Measurements from ENCODE around the gene NDUFS7.
A peak's percentile ranks its signal among the peaks of the same experiment; 100 is the strongest.

Gene NDUFS7

DNA sequence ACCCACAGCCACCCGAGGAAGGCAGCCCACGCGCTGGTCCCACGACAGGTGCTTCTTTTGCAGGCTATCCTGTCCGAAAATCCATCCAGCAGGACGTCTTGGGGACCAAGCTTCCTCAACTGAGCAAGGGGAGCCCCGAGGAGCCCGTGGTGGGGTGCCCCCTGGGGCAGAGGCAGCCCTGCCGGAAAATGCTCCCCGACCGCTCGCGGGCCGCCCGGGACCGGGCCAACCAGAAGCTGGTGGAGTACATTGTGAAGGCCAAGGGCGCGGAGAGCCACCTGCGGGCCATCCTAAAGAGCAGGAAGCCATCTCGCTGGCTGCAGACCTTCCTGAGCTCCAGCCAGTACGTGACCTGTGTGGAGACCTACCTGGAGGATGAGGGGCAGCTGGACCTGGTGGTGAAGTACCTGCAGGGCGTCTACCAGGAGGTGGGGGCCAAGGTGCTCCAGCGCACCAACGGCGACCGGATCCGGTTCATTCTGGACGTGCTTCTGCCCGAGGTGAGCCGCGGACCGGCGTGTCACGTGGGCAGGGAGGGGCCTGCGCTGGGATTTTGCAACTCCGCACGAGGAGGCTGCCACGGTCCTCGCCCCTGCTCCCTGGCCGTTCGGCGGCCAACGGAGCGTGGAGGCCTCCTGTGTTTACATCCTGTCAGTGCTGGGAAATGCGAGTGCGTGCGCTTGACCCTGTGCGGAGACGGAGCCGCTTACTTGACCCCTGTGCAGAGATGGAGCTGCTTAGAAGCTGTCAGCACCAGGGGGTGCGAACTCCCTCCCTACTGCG, 12.9 kb upstream of the NDUFS7 start:
- no peak for ATAC-seq (replicated peaks)
- H3K27me3 Mint-ChIP-seq: no peaks in the 10 kb centered on the region
- peaks cover 11% of the 10 kb centered on the region for H3K36me3 Mint-ChIP-seq (ENCODE audit: insufficient read depth)
- DNase-seq: no peak
- H3K9me3 Mint-ChIP-seq: no peaks in the 10 kb centered on the region
- no peak overlapping the region for H3K4me3 Mint-ChIP-seq
- no peak overlapping the region for H3K27ac Mint-ChIP-seq
- no peaks in the 10 kb centered on the region for H3K4me1 Mint-ChIP-seq (ENCODE audit: low read depth in 2 of 2)

DNA sequence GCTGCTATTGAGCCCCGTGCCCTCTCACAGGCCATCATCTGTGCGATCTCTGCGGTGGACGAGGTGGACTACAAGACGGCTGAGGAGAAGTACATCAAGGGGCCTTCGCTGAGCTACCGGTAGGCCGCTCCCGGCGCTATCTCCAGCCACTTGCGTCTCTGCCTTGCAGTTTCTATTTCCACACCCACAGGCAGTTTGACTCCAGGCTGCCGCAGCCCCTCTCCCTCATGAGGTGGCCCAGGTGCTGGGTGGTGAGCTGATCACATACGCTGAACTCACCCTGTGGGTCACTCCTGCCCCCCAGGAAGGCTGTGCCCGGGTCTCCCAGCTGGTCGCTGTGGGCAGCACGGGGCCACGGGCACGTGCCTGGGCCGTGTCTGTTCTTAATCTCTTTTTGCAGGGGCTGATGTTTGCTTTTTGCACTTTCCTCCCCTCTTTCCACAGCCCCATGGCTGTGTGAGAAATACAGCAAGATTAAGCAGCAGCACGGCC, 10.6 kb upstream of the NDUFS7 start:
- no peaks in the 10 kb centered on the region for H3K9me3 Mint-ChIP-seq
- no peaks in the 10 kb centered on the region for H3K27me3 Mint-ChIP-seq
- ATAC-seq (replicated peaks) (no peak), DNase-seq (no peak)
- no peak overlapping the region for H3K4me3 Mint-ChIP-seq
- peaks cover 16% of the 10 kb centered on the region for H3K36me3 Mint-ChIP-seq (ENCODE audit: insufficient read depth)
- peaks cover 0 to 1% of the 10 kb centered on the region in 2 donors for H3K4me1 Mint-ChIP-seq (ENCODE audit: low read depth in 2 of 2)
- no peak overlapping the region for H3K27ac Mint-ChIP-seq

DNA sequence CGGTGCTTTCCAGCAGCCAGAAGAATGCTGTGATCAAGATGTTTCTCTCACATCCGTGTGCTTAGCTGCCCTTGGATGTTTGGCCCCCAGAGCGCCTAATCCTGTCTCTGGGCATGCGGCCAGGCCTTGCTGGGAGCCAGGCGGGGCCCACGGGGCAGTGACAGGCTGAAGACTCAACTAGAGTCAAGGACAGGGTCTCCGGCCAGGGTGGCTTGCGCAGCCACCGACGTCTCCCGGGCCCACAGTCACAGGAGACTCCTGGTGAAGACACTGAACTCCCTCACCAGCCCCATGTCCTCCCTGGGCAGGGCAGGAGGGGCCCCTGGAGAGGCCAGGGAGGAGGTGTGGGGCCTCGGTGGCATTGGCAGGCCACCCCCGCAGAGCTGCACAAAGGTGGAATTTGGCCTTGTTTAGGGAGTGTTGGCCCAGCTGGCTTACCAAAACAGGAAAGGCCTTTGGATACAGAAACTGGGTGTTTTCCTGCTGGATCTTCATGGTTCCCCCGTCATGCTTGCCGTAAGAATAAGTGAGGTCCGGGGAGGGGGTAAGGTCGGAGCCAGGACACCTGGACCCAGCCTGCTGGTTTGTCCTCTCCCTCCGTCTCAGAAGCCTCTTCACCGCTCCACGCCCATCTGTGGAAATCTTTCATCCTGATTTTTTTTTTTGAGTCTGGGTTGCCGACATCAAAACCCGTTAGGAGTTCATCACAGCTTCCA, 10.0 kb upstream of the NDUFS7 start:
- no peaks in the 10 kb centered on the region for H3K9me3 Mint-ChIP-seq
- H3K4me3 Mint-ChIP-seq: no peak overlapping the region
- no peak for ATAC-seq (replicated peaks)
- H3K27ac Mint-ChIP-seq: no peak overlapping the region
- peaks cover 0 to 1% of the 10 kb centered on the region in 2 donors for H3K4me1 Mint-ChIP-seq (ENCODE audit: low read depth in 2 of 2)
- peaks cover 16% of the 10 kb centered on the region for H3K36me3 Mint-ChIP-seq (ENCODE audit: insufficient read depth)
- DNase-seq: no peak
- H3K27me3 Mint-ChIP-seq: no peaks in the 10 kb centered on the region

DNA sequence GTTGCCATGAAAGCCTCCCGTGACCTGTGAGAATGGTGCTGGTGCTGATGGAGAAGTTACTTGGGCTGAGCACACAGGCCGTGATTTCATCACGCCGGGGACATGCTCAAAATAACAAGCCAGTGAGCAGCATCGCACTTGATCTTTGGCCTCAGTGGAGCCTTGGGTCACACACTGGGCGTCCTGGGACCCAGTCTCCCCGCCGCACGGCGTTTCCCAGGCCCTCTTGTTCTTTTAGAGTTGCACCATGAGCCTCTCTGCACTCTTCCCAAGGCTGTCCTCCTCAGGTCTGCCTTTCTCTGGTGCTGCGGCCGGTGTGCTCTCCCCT, 9.5 kb upstream of the NDUFS7 start:
- peaks cover 16% of the 10 kb centered on the region for H3K36me3 Mint-ChIP-seq (ENCODE audit: insufficient read depth)
- ATAC-seq (replicated peaks) (no peak), DNase-seq (no peak)
- H3K4me3 Mint-ChIP-seq: no peak overlapping the region
- no peak overlapping the region for H3K27ac Mint-ChIP-seq
- no peaks in the 10 kb centered on the region for H3K9me3 Mint-ChIP-seq
- H3K4me1 Mint-ChIP-seq (ENCODE audit: low read depth in 2 of 2): peaks cover 0 to 1% of the 10 kb centered on the region in 2 donors
- no peaks in the 10 kb centered on the region for H3K27me3 Mint-ChIP-seq

DNA sequence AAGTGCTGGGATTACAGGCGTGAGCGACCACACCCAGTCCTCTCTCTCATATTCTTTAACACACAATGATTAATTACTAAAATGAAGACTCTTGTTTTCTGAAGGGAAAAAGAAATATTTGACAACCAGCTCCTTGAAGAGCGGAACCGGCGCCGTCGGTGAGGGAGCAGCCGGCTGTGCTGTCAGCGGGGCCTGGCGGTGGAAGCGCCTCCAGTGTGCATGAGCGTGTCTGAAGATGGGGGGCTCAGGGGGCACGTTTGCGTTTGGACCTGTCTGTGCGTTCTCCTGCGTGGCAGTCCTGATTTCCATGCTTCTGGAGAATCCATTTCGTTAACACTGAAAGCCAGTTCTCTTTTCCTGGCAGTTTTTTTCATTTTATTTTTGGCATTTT, 7.3 kb upstream of the NDUFS7 start:
- H3K27me3 Mint-ChIP-seq: no peaks in the 10 kb centered on the region
- DNase-seq (no peak), ATAC-seq (replicated peaks) (no peak)
- peaks cover 0 to 1% of the 10 kb centered on the region in 2 donors for H3K4me1 Mint-ChIP-seq (ENCODE audit: low read depth in 2 of 2)
- peaks cover 12% of the 10 kb centered on the region for H3K36me3 Mint-ChIP-seq (ENCODE audit: insufficient read depth)
- no peaks in the 10 kb centered on the region for H3K9me3 Mint-ChIP-seq
- no peak overlapping the region for H3K27ac Mint-ChIP-seq
- H3K4me3 Mint-ChIP-seq: no peak overlapping the region

DNA sequence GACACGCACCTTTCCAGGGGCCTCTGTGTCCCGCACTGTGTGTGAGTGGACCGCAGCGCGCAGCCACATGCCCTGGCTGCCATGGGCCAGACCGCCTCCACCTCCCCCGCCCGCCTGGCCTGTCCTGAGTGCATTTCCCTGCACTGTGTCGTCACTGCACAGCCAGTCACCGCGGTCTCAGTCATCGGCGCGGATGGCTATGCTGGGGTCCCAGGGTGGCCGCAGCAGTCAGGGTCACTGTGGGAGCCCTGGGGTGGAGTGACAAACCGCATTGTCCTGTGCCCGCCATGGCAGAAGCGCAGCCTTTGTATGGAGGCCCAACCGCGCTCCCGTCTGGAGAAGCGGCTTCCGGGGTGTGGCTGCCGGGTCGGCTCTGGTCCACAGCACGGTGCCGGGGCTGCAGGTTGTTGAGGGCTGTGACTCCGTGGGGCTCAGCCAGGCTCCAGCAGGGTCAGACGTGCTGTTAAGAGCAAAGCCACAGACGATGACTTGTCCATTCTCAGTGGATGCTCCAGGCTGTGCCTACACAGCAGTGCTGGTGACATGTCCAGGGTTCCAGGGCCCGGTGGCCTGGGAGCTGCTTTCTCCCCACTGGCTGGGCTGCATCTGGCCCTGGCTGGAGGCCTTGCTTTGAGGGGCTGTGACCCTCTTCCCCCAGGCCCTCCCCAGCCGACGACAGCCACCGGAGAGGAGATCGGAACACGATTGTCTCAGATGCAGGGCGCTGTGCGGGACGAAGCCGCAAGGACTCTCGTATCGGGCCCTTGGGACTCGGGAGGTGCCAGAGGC, 6.3 kb upstream of the NDUFS7 start:
- Mint-ChIP-seq H3K36me3 (ENCODE audit: insufficient read depth) (peaks cover 21% of the 10 kb centered on the region), H3K4me3 (no peak overlapping the region), H3K4me1 (ENCODE audit: low read depth in 2 of 2) (peaks cover 0 to 1% of the 10 kb centered on the region in 2 donors), H3K27me3 (no peaks in the 10 kb centered on the region), H3K27ac (no peak overlapping the region), H3K9me3 (no peaks in the 10 kb centered on the region)
- no peak for DNase-seq
- ATAC-seq (replicated peaks): no peak

DNA sequence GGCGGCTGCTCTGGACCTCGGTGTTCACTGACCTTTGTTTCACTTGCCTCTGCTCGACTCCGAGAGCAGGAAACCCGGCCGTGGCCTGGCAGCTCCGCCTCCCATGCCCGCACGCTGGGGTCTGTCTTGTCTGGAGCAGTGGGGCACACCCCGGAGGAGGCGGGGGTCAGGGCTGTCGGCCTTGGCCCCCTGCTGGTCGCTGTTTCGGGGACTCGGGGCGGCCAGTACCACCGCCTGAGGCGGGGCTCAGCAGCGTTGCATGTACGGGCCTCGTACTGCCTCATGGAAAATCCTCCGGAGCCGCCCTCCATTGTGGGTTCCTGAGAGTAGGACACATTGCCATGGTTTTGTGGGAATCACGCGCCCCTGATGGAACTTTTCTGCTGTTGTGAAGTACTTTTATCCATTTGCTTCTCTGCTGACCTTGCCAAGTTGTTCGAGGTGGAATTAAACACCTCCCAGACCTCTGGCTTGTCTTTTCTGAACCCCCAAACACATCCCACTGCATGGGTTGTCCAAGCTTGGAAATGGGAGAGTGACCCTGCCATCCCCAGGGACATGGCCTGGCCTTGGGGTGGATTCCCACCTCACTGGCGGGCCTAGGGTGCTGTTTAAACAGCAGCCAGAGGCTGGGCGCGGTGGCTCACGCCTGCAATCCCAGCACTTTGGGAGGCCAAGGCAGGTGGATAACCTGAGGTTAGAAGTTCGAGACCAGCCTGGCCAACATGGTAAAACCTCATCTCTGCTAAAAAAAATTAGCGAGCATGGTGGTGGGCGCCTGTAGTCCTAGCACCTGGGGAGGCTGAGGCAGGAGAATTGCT, 5.5 kb upstream of the NDUFS7 start:
- Mint-ChIP-seq H3K9me3 (no peaks in the 10 kb centered on the region), H3K36me3 (ENCODE audit: insufficient read depth) (peaks cover 29% of the 10 kb centered on the region), H3K27me3 (peaks cover under 1 to 3% of the 10 kb centered on the region in 2 donors), H3K4me1 (ENCODE audit: low read depth in 2 of 2) (peaks cover 6% of the 10 kb centered on the region in 2 donors), H3K27ac (no peak overlapping the region), H3K4me3 (no peak overlapping the region)
- ATAC-seq (replicated peaks) (no peak), DNase-seq (no peak)

DNA sequence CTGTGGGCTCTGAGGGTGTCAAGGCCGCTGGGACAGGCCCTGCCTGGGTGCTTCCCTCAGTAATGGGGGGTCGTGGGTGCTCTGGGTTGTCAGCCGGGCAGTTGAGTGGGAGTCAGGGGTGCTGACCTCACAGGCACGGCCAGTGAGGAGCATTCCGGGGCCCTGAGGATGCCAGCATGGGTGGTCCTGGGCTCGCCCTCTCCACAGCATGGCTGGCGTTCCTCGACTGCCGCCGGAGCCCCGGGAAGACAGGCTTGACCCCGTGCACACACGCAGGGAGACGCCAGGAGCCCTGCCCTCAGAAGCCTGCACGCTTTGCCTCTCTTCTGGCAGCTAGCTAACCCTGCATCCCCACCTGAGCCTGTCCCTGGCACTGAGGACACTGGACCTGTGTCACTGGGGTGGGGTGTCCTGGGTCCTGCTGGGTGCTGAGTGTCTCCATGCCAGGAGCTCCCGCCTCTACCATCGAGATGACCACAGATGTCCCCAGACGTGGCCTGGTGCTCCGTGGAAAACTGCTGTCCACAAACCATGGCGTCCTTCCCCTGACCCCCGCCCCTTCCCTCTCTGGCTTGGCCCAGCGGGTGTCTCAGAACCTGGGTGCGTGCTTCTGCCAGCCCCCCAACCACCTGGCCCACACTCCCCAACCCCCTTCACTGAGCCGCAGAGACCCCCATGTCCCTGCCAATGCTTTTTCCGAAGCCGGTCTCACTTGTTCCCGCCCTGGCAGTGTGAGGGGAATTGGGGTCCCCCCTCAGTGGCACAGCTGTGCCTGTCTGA, 4.4 kb upstream of the NDUFS7 start:
- DNase-seq: no peak
- H3K4me1 Mint-ChIP-seq (ENCODE audit: low read depth in 2 of 2): peaks cover 13 to 14% of the 10 kb centered on the region in 2 donors
- ATAC-seq (replicated peaks): no peak
- no peak overlapping the region for H3K4me3 Mint-ChIP-seq
- H3K27ac Mint-ChIP-seq: no peak overlapping the region
- H3K9me3 Mint-ChIP-seq: peaks cover 0 to 2% of the 10 kb centered on the region in 2 donors
- H3K36me3 Mint-ChIP-seq (ENCODE audit: insufficient read depth): peaks cover 36% of the 10 kb centered on the region
- peaks cover 5 to 9% of the 10 kb centered on the region in 2 donors for H3K27me3 Mint-ChIP-seq

DNA sequence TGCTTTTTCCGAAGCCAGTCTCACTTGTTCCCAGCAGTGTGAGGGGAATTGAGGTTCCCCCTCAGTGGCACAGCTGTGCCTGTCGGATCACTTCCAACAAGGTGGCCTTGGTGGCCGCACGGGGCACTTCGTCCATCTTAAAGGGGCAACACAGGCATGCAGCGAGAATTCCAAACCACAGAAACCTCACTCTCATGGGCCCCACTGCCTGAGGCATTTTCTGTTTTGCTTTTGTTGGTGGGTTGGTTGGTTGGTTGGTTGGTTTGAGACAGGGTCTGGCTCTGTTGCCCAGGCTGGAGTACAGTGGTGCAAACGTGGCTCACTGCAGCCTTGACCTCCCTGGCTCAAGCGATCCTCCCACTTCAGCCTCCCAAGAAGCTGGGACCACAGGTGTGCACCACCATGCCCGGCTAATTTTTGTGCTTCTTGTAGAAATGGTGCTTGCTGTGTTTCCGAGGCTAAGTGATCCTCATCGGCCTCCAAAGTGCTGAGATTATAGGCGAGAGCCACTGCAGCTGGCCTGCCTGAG, 3.7 kb upstream of the NDUFS7 start:
- Mint-ChIP-seq H3K4me3 (no peak overlapping the region), H3K27ac (peak overlapping the region in 1 of 2 donors; percentile 82), H3K27me3 (peaks cover 5 to 9% of the 10 kb centered on the region in 2 donors), H3K36me3 (ENCODE audit: insufficient read depth) (peaks cover 42% of the 10 kb centered on the region), H3K4me1 (ENCODE audit: low read depth in 2 of 2) (peaks cover 17% of the 10 kb centered on the region in 2 donors), H3K9me3 (peaks cover 0 to 2% of the 10 kb centered on the region in 2 donors)
- DNase-seq (no peak), ATAC-seq (replicated peaks) (no peak)

DNA sequence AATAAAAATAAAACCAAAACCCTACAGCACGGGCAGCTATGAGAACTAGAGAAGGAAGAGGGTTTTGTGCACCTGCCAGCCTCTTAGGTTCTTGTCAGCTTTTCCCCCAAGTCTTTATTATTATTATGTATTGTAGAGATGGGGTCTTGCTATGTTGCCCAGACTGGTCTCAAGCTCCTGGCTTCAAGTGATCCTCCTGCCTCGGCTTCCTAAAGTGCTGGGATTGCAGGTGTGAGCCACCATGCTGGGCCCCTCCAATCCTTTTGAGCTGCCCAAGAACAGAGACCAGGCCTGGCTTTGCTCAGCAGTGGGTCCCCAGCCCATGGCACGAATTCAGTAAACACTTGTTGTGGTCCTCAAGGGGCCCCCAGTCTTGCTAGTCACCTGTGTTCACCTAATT, 1.5 kb upstream of the NDUFS7 start:
- Mint-ChIP-seq H3K27ac (peak overlapping the region in 1 of 2 donors; percentile 100), H3K27me3 (peaks cover 5 to 9% of the 10 kb centered on the region in 2 donors), H3K4me1 (ENCODE audit: low read depth in 2 of 2) (peaks cover 25 to 27% of the 10 kb centered on the region in 2 donors), H3K9me3 (peaks cover 0 to 2% of the 10 kb centered on the region in 2 donors), H3K36me3 (ENCODE audit: insufficient read depth) (peaks cover 35% of the 10 kb centered on the region), H3K4me3 (no peak overlapping the region)
- no peak for DNase-seq
- ATAC-seq (replicated peaks): no peak

DNA sequence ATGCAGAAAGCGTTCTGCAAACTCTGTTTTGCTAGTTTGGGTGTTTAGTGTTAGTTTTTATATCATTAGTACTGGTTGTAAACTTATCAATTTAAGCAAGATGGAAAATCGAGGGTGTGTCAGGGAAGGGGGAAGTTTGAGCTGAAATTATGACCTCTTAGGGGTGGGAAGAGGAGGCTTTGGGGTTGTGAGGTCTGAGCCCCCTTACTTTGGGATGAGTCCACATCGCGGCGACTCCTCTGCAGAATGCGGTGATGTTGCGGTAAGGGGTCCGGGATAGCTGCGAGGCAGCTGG, 743 bp upstream of the NDUFS7 start:
- Mint-ChIP-seq H3K4me3 (peak overlapping the region; percentile 97 to 99), H3K27me3 (peaks cover 5 to 9% of the 10 kb centered on the region in 2 donors), H3K36me3 (ENCODE audit: insufficient read depth) (peaks cover 35% of the 10 kb centered on the region), H3K9me3 (peaks cover 0 to 2% of the 10 kb centered on the region in 2 donors), H3K27ac (peak overlapping the region; percentile 100), H3K4me1 (ENCODE audit: low read depth in 2 of 2) (peaks cover 25 to 27% of the 10 kb centered on the region in 2 donors)
- no peak for ATAC-seq (replicated peaks)
- no peak for DNase-seq

DNA sequence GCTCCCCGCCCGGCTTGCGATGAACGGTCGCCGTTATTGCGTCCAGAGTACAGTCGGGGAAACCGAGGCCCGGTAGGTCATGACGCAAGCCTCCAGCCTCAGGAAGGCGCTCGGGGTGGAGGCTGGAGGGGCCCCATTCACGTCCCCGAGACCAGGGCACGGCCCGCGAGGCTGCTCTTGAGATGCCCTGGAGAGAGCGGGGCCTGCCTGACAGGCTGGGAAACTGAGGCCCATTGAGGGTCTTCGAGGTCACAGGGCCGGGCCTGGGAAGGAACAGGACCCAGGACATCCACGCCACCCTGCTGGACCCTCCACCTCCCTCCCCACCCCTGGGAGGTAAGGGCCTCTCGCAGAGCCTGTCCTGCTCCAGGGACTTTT, 367 bp downstream of the NDUFS7 start:
- DNase-seq (no peak), ATAC-seq (replicated peaks) (no peak)
- peaks cover 5 to 9% of the 10 kb centered on the region in 2 donors for H3K27me3 Mint-ChIP-seq
- H3K4me1 Mint-ChIP-seq (ENCODE audit: low read depth in 2 of 2): peaks cover 25 to 27% of the 10 kb centered on the region in 2 donors
- peaks cover 35% of the 10 kb centered on the region for H3K36me3 Mint-ChIP-seq (ENCODE audit: insufficient read depth)
- peak overlapping the region; percentile 97 to 99 for H3K4me3 Mint-ChIP-seq
- H3K9me3 Mint-ChIP-seq: peaks cover 0 to 2% of the 10 kb centered on the region in 2 donors
- H3K27ac Mint-ChIP-seq: peak overlapping the region; percentile 100
